ENCODE results near the gene ARL10. TPM values are rescaled to one million over a fixed set of nuclear protein-coding genes. Genes with fewer than 3 reads are reported as not detected.

Gene ARL10
- total and polyA plus RNA-seq, 4 donors, result 0.35 to 2.2 (median 1.5) TPM

DNA sequence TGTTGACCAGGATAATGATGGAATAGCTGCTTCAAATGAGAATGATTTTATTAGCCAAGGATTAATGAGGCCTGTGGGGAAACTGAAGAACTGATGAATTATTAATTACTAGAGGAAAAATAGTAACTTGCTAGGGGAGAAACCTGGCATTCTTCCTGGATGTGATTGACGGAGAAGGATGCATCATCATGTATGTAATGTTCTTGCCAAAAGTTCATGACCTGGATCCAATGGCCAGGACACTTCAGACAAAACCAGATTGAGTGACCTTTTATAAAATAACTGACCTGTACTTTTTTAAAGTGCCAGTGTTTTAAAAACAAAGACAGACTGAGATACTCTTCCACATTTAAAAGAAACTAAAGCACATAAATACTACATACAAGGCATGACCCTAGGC lies 27.4 kb upstream of the ARL10 start:
- TF ChIP-seq EGR1 (IDR thresholded peaks at IDR 0.05; ENCODE audit: low read depth in 2 of 2) (no peak), JUND (IDR thresholded peaks at IDR 0.05) (peak; percentile 38 to 46), NR2F2 (IDR thresholded peaks at IDR 0.05) (peak; percentile 55), YY1 (IDR thresholded peaks at IDR 0.05) (no peak), GABPA (IDR thresholded peaks at IDR 0.05 in 1 of 2, conservative IDR thresholded peaks at IDR 0.05 in 1 of 2) (no peak), HNF4A (conservative IDR thresholded peaks at IDR 0.05) (peak; percentile 61 to 67), RAD21 (IDR thresholded peaks at IDR 0.05) (peak in 1 of 2 donors; percentile 8), RXRA (IDR thresholded peaks at IDR 0.05) (peak; percentile 83 to 86), TAF1 (conservative IDR thresholded peaks at IDR 0.05) (no peak), HNF4G (IDR thresholded peaks at IDR 0.05) (no peak), FOXA1 (IDR thresholded peaks at IDR 0.05) (no peak), SP1 (IDR thresholded peaks at IDR 0.05) (peak; percentile 38)
- TF ChIP-seq, protein P1, sequence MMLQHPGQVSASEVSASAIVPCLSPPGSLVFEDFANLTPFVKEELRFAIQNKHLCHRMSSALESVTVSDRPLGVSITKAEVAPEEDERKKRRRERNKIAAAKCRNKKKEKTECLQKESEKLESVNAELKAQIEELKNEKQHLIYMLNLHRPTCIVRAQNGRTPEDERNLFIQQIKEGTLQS (IDR thresholded peaks at IDR 0.05), result peak; percentile 50
- TF ChIP-seq, protein P2, sequence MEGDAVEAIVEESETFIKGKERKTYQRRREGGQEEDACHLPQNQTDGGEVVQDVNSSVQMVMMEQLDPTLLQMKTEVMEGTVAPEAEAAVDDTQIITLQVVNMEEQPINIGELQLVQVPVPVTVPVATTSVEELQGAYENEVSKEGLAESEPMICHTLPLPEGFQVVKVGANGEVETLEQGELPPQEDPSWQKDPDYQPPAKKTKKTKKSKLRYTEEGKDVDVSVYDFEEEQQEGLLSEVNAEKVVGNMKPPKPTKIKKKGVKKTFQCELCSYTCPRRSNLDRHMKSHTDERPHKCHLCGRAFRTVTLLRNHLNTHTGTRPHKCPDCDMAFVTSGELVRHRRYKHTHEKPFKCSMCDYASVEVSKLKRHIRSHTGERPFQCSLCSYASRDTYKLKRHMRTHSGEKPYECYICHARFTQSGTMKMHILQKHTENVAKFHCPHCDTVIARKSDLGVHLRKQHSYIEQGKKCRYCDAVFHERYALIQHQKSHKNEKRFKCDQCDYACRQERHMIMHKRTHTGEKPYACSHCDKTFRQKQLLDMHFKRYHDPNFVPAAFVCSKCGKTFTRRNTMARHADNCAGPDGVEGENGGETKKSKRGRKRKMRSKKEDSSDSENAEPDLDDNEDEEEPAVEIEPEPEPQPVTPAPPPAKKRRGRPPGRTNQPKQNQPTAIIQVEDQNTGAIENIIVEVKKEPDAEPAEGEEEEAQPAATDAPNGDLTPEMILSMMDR (IDR thresholded peaks at IDR 0.05; ENCODE audit: low read depth, low read length, missing input control), result no peak
- TF ChIP-seq, protein P3, sequence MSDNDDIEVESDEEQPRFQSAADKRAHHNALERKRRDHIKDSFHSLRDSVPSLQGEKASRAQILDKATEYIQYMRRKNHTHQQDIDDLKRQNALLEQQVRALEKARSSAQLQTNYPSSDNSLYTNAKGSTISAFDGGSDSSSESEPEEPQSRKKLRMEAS (IDR thresholded peaks at IDR 0.05), result peak; percentile 28
- TF ChIP-seq, protein P4, sequence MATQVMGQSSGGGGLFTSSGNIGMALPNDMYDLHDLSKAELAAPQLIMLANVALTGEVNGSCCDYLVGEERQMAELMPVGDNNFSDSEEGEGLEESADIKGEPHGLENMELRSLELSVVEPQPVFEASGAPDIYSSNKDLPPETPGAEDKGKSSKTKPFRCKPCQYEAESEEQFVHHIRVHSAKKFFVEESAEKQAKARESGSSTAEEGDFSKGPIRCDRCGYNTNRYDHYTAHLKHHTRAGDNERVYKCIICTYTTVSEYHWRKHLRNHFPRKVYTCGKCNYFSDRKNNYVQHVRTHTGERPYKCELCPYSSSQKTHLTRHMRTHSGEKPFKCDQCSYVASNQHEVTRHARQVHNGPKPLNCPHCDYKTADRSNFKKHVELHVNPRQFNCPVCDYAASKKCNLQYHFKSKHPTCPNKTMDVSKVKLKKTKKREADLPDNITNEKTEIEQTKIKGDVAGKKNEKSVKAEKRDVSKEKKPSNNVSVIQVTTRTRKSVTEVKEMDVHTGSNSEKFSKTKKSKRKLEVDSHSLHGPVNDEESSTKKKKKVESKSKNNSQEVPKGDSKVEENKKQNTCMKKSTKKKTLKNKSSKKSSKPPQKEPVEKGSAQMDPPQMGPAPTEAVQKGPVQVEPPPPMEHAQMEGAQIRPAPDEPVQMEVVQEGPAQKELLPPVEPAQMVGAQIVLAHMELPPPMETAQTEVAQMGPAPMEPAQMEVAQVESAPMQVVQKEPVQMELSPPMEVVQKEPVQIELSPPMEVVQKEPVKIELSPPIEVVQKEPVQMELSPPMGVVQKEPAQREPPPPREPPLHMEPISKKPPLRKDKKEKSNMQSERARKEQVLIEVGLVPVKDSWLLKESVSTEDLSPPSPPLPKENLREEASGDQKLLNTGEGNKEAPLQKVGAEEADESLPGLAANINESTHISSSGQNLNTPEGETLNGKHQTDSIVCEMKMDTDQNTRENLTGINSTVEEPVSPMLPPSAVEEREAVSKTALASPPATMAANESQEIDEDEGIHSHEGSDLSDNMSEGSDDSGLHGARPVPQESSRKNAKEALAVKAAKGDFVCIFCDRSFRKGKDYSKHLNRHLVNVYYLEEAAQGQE (IDR thresholded peaks at IDR 0.05), result peak; percentile 8
- TF ChIP-seq, protein P5, sequence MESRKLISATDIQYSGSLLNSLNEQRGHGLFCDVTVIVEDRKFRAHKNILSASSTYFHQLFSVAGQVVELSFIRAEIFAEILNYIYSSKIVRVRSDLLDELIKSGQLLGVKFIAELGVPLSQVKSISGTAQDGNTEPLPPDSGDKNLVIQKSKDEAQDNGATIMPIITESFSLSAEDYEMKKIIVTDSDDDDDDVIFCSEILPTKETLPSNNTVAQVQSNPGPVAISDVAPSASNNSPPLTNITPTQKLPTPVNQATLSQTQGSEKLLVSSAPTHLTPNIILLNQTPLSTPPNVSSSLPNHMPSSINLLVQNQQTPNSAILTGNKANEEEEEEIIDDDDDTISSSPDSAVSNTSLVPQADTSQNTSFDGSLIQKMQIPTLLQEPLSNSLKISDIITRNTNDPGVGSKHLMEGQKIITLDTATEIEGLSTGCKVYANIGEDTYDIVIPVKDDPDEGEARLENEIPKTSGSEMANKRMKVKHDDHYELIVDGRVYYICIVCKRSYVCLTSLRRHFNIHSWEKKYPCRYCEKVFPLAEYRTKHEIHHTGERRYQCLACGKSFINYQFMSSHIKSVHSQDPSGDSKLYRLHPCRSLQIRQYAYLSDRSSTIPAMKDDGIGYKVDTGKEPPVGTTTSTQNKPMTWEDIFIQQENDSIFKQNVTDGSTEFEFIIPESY (IDR thresholded peaks at IDR 0.05), result no peak
- Histone ChIP-seq H3K9me3 (ENCODE audit: control insufficient read depth in 4 of 4, low read length in 3 of 4) (peaks cover 0 to 2% (median 0%) of the 10 kb centered on the region in 4 donors), H3K27me3 (ENCODE audit: control insufficient read depth in 4 of 4, insufficient read depth in 4 of 4, low read length in 3 of 4) (no peaks in the 10 kb centered on the region), H3K36me3 (ENCODE audit: control insufficient read depth in 4 of 4, insufficient read depth in 3 of 4, low read depth in 1 of 4, low read length in 3 of 4) (peaks cover 0 to 2% (median 2%) of the 10 kb centered on the region in 4 donors), H3K9ac (ENCODE audit: low read depth in 1 of 2, low read length in 2 of 2) (no peak overlapping the region), H3K4me3 (ENCODE audit: low read depth in 1 of 3, low read length in 3 of 3) (no peak overlapping the region), H3K4me1 (ENCODE audit: control insufficient read depth in 4 of 4, insufficient read depth in 4 of 4, low read length in 3 of 4) (peaks cover 9 to 51% (median 39%) of the 10 kb centered on the region in 4 donors), H3K27ac (ENCODE audit: low read depth in 1 of 2, low read length in 2 of 2) (peak overlapping the region; percentile 50 to 75)
- no peak for DNase-seq (ENCODE audit: low spot score)
- 27% methylated on average over 1 of the region's 1 CpG for WGBS
